OCI-LY7 (cell line): ENCODE results near the gene COMMD3. TPM values are rescaled to one million over a fixed set of nuclear protein-coding genes. Genes with fewer than 3 reads are reported as not detected.

Experiments
- BruUV-seq: library from RNA; stranded (reverse); fragments of 400-500 nt; replicated peaks from 2 replicates; lab custom pipeline; 2021; lab: Mats Ljungman, UMichigan
- CTCF ChIA-PET: fragments of 300-600 bp; sonication (Branson Sonifier 250); formaldehyde crosslinking; loops from one replicate; lab custom pipeline; 2022; ENCODE audit warnings: antibody characterized with exemption; ENCODE audit not compliant: unreplicated experiment; lab: Charles Lee
- POLR2A ChIA-PET: fragments of 300-600 bp; sonication (Branson Sonifier 250); formaldehyde crosslinking; loops from one replicate; lab custom pipeline; 2022; ENCODE audit warnings: antibody characterized with exemption; lab: Charles Lee
- DNase-seq: peaks from one replicate; pipeline ENCODE4 v3.0.0-alpha.2; 2015; ENCODE audit warnings: low spot score
- H2AFZ ChIP-seq: fragments of 200-600 bp; sonication (generic), shearing (Covaris generic); 2 replicates; pipeline ENCODE4 v1.6.1; 2014; ENCODE audit warnings: mild to moderate bottlenecking, antibody characterized with exemption, low read length, moderate library complexity
- H3K27ac ChIP-seq: fragments of 200-600 bp; sonication (generic); 2 replicates; pipeline ENCODE4 v1.5.1; 2014; ENCODE audit warnings: mixed run types, low read depth, mild to moderate bottlenecking, moderate library complexity, low read length, inconsistent platforms; ENCODE audit not compliant: poor library complexity, severe bottlenecking
- H3K36me3 ChIP-seq: fragments of 200-600 bp; sonication (generic); 2 replicates; pipeline ENCODE4 v1.6.1; 2014; ENCODE audit warnings: mild to moderate bottlenecking, antibody characterized with exemption, low read length, moderate library complexity, mixed read lengths; ENCODE audit not compliant: insufficient read depth
- H3K4me1 ChIP-seq: fragments of 200-600 bp; sonication (generic); 2 replicates; pipeline ENCODE4 v1.5.1; 2014; ENCODE audit warnings: mild to moderate bottlenecking, low read length; ENCODE audit not compliant: insufficient read depth, poor library complexity, severe bottlenecking
- H3K4me2 ChIP-seq: fragments of 200-600 bp; sonication (generic); 2 replicates; pipeline ENCODE4 v1.6.1; 2014; ENCODE audit warnings: mild to moderate bottlenecking, low read length
- H3K4me3 ChIP-seq: fragments of 200-600 bp; sonication (generic); 2 replicates; pipeline ENCODE4 v1.5.1; 2014; ENCODE audit warnings: mild to moderate bottlenecking, low read depth, low read length; ENCODE audit not compliant: poor library complexity, severe bottlenecking
- H3K79me2 ChIP-seq: fragments of 200-600 bp; sonication (generic); 2 replicates; pipeline ENCODE4 v1.6.1; 2016; ENCODE audit warnings: low read depth, mild to moderate bottlenecking, low read length, moderate library complexity, mixed read lengths; ENCODE audit not compliant: insufficient read depth
- H3K9me2 ChIP-seq: fragments of 200-600 bp; sonication (generic); 2 replicates; pipeline ENCODE4 v1.6.1; 2016; ENCODE audit warnings: mild to moderate bottlenecking, low read length, mixed read lengths; ENCODE audit not compliant: insufficient read depth
- H3K9me3 ChIP-seq: fragments of 200-600 bp; sonication (generic); 2 replicates; pipeline ENCODE4 v1.6.1; 2014; ENCODE audit warnings: mild to moderate bottlenecking, mixed run types, low read length, mixed read lengths
- H4K20me1 ChIP-seq: fragments of 200-600 bp; sonication (generic); 2 replicates; pipeline ENCODE4 v1.6.1; 2014; ENCODE audit warnings: mild to moderate bottlenecking, antibody characterized with exemption, low read length, moderate library complexity, mixed read lengths; ENCODE audit not compliant: insufficient read depth
- CTCF ChIP-seq: fragments of 200-600 bp; sonication (generic); conservative IDR thresholded peaks from 2 replicates; pipeline ENCODE4 v1.5.1; 2014; ENCODE audit warnings: mild to moderate bottlenecking, antibody characterized with exemption, low read length, moderate library complexity, mixed read lengths
- EZH2phosphoT487 ChIP-seq: fragments of 200-600 bp; sonication (generic); IDR thresholded peaks from 2 replicates; pipeline ENCODE4 v1.6.1; 2018; ENCODE audit warnings: low read depth, borderline replicate concordance, mild to moderate bottlenecking, mixed run types, antibody characterized with exemption, low read length, moderate library complexity, mixed read lengths
- intact Hi-C: fragments of 100-400 bp; cut with micrococcal nuclease; formaldehyde crosslinking; loops from one replicate; pipeline ENCODE4 v1.10.0; 2022; ENCODE audit not compliant: unreplicated experiment
- total RNA-seq, 2 experiments: library from RNA; depleted of rRNA in 1 of 2; stranded (reverse); fragments of >200 nt in 1 of 2; shearing (Covaris generic) in 1 of 2; gene quantifications; 2 replicates each; pipeline ENCODE4 v1.2.3, GENCODE V29; 2014 to 2022

The COMMD3 gene
- total RNA-seq, 2 experiments from 2014 or later, result 30.1 to 50.8 TPM

- DNase-seq, result no peak
- intact Hi-C loops, result no loop called here
- Histone ChIP-seq H3K79me2 (no peaks in the 10 kb centered on the region), H4K20me1 (no peaks in the 10 kb centered on the region), H3K4me3 (no peak overlapping the region), H2AFZ (no peak overlapping the region), H3K4me2 (no peak overlapping the region), H3K4me1 (no peaks in the 10 kb centered on the region), H3K9me3 (no peaks in the 10 kb centered on the region), H3K9me2 (no peaks in the 10 kb centered on the region), H3K27ac (no peak overlapping the region), H3K36me3 (no peaks in the 10 kb centered on the region)
- ChIA-PET CTCF (no interaction called here), POLR2A (no interaction called here)
- TF ChIP-seq EZH2phosphoT487 (no peak), CTCF (no peak)
- BruUV-seq, result no TSS peak
Measured at GRCh38 chr10:22301193-22301592, 15.0 kb upstream of the COMMD3 start.

- no peaks in the 10 kb centered on the region for H3K9me2 ChIP-seq
- H3K4me3 ChIP-seq, result no peak overlapping the region
- ChIA-PET POLR2A (no interaction called here), CTCF (no interaction called here)
- H2AFZ ChIP-seq, result no peak overlapping the region
- no peaks in the 10 kb centered on the region for H3K79me2 ChIP-seq
- no peaks in the 10 kb centered on the region for H3K36me3 ChIP-seq
- DNase-seq, result no peak
- BruUV-seq, result no TSS peak
- no peak overlapping the region for H3K4me2 ChIP-seq
- intact Hi-C loops, result no loop called here
- H3K27ac ChIP-seq, result no peak overlapping the region
- no peaks in the 10 kb centered on the region for H3K4me1 ChIP-seq
- TF ChIP-seq EZH2phosphoT487 (no peak), CTCF (no peak)
- no peaks in the 10 kb centered on the region for H4K20me1 ChIP-seq
- H3K9me3 ChIP-seq, result no peaks in the 10 kb centered on the region
Measured at GRCh38 chr10:22303461-22303860, 12.7 kb upstream of the COMMD3 start.

- Histone ChIP-seq H4K20me1 (no peaks in the 10 kb centered on the region), H3K27ac (no peak overlapping the region), H3K4me1 (no peaks in the 10 kb centered on the region), H2AFZ (no peak overlapping the region), H3K9me3 (no peaks in the 10 kb centered on the region), H3K4me3 (no peak overlapping the region), H3K4me2 (no peak overlapping the region), H3K9me2 (no peaks in the 10 kb centered on the region), H3K79me2 (no peaks in the 10 kb centered on the region), H3K36me3 (no peaks in the 10 kb centered on the region)
- BruUV-seq, result no TSS peak
- no peak for TF ChIP-seq CTCF
- TF ChIP-seq EZH2phosphoT487, result no peak
- ChIA-PET POLR2A (interaction anchor here (0.7 kb wide), 1 partner anchor 18 kb away, joined by 3 read pairs; no protein-coding TSS in a partner anchor), CTCF (no interaction called here)
- no peak for DNase-seq
- intact Hi-C loops, result no loop called here
Measured at GRCh38 chr10:22305721-22306120, 10.5 kb upstream of the COMMD3 start.
